GM21423 (cell line): ENCODE data around the gene SLC12A8.

Experiments
- ATAC-seq: cut with Tn5 transposase; IDR thresholded peaks from one replicate; pipeline ENCODE4 v1.9.1; 2021; ENCODE audit warnings: mild to moderate bottlenecking, moderate library complexity; ENCODE audit not compliant: unreplicated experiment

The SLC12A8 gene

DNA sequence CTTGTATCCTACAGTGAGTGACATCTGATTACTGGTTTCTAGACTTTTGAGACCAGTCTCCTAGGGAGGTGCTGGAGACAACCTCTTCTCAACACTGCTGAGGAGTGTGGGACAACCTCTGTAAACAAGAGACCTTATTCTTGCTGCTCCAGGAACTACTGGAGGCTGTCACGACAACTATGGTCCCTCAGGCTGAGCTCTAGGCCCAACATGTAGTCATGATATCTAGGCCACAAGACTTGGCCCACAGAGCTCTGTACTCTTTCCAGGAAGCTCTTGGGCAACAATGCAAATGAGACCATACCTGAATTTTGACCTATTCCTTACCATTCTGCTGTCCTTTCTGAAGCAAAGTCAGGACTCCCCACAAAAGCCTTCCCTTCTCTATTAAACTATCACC, 132.5 kb downstream of the SLC12A8 start:
- no peak for ATAC-seq

DNA sequence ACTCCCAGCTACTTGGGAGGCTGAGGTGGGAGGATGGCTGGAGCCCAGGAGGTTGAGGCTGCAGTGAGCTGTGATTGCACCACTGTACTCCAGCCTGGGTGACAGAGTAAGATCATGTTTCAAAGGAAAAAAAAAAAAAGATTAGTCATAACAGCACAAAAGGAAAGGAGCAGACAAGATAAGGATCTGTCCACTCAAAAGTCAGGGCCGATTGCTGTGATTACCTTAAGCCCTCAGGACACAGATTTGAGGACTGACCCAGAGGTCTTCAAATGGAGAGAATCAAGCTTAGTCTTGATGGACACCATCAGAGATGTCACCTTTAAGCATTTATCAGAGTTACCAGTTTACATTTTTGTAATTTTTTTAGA, 132.9 kb downstream of the SLC12A8 start:
- no peak for ATAC-seq

DNA sequence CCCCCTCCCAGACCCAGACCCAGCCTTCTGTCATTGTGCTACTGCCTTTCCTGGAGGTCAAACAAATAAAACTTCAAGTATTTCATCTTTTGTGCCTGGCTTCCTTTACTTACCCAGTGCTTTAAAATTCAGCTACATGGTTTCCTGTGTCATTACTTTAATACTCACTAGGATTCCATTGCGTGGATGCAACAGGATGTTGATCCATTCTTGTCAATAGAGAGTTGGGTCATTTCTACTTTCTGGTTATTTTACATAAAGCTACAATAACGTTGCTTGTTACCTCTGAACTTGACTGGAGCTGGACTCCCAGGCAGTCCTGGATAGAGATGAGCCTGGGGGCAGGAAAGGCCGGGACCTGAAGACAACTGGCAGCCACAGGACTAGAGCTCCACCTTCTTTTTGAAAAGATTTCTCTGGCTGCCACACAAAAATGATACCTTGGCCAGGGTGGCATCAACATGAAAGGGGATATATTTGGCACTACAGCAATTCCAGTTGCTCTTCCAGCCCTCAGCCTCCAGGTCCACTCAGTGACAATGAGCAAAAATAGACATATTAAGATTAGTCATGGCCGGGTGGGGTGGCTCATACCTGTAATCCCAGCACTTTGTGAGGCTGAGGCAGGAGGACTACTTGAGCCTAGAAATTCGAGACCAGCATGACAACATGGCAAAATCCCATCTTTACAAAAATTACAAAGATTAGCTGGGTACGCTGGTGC, 133.4 kb downstream of the SLC12A8 start:
- no peak for ATAC-seq

DNA sequence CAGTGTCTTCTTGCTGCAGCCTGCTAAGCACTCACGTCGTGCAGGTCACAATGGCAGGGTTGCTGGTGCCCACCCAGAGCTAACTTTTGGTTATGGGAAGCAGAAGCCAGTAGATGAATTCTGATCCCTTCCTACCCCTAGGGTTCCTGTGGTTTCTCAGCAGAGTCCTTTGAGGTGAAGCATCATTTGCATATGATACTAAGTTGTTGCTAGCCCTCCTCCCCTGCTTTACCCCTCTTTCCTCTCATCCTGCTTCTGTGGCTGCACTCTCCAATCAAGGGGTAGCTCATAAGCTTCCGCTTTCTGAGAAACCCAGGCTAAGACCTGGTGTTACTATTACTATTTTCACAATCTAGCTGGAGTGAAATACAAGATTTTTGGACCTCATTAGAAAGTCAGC, 134.7 kb downstream of the SLC12A8 start:
- no peak for ATAC-seq

DNA sequence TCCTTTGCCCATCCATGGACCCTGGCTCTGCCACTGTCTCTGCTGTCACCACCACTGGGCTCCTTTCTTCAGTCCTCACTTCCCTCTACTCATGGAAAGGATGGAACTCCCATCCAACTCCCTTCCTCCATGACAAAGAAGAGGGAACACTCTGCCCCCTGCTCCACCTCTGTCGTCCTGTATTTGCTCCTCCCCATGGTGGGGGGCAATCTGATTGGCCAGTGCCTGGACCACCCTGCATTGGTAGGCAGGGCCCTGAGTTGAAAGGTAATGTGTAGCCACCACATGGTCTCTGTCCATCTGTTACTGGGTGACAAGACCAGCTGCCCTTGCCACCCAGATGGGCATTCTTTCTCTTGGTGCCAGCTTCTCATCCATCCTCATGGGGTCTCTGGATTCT, 136.1 kb downstream of the SLC12A8 start:
- ATAC-seq, result no peak

DNA sequence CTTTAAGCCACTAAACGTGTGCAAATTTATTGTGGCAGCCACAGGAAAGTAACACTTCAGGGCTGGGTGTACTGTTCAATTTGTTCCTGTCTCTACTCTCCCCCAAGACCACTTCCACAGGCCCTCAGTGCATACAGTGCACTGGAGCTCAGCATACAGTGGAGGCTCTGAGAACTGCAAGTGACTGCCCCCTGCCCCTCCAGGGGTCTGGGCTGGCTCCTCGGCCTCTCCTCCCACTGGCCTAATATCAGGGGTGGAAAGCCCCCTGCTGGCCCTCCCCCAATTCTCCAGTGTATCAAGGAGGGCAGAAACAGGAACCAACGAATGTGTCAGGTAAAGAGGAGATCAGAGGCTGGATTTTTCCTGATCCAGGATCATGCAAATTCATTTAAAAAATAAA, 136.8 kb downstream of the SLC12A8 start:
- no peak for ATAC-seq

DNA sequence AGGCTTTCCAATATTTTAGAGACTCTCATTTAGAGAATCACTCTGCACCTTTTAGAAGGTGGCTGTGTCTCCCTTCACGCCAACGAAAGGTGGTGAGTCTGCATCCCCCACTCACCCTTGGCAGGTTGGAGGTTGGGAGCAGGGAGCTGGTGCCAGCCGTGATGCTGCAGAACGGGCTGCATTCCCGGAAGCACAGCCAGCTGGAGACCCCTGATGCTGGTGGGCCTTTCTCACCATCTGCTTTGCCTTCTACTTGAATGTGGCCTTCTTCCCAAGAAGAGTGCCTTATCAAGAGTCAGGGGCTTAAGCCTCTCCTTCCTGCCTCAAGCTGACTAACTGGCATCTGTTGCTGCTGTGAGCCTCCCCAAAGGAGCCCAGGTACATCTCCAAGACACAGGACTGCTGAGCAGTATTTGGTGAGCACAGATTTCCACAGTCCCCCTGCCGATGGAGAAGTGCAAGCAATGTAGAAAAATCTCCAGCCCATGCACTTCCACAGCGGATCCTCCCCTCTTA, 139.1 kb downstream of the SLC12A8 start:
- no peak for ATAC-seq

DNA sequence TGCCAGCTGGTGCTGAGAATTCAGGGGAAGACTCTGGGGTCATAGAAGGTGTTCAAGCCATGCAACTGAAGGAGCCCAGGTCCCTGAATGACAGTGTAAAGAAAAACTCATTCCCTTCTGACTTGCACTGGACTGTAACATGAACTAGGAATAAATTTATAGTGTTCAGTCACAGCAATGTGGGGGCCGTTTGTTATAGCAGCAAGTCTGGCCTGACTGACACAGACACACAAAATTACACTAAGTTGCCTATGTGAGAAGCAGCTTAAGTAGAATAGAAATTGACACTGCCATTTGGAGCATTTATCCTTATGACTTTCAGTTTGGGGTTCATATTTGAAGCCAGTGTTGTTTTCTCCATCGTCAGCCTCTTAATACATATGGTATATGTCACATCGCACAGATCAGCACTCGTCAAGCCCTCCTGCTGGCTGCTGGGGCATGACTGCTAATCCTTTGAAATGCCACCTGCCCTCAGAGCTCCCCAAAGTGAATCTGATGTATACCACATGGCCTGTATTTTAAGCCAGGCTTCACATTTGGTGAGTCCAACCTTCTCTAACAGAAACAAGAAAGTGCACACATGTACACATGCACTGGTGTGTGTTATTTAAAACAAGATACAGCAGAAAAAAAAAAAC, 139.7 kb downstream of the SLC12A8 start:
- no peak for ATAC-seq

DNA sequence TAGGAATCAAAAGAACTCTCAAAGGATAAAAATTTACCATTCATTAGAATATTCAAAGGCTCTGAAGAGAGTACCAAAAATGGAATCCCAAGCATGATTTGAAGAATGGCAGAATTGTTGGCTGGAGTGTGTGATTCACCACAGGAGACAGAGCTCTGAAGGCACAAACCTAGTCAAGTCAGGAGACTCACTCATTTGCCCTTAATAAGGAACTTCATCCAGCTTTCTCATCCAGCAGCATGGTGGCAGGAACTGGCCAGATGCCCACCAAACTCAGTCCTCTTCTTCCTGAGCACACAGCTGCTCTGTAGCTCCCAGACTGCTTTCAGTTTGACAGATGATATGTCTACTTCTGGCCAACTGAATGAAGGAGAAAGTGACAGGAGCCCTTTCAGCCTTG, 140.2 kb downstream of the SLC12A8 start:
- no peak for ATAC-seq

DNA sequence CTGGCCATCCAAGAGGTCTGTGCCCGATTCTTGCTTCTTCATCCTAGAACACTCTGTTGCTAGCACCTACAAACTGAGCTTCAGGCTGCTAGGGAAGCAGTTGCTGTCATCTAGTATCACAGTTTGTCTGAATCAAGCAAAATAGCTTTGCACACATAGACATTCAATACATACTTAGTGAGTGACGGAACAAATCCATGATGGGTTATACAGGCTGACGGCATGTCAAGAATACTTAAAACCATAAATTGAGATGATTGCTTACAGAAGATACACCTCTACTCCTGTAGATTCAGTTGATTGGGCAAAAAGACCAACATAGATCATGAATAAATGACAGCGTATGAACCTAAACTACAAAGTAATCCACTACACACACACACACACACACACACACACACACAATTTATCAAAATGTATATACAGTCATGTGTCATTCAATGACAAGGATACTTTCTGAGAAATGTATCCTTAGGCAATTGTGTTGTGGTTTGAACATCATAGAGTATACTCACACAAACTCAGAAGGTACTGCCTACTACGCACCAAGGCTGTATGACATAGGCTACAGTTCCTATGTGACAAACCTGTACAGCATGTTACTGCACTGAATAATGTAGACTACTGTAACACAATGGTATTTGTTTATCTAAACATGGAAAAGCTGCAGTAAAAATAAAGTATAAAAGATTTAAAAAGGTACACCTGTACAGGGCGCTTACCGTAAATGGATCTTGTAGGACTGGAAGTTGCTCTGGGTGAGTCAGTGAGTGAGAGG, 142.4 kb downstream of the SLC12A8 start:
- ATAC-seq, result no peak

DNA sequence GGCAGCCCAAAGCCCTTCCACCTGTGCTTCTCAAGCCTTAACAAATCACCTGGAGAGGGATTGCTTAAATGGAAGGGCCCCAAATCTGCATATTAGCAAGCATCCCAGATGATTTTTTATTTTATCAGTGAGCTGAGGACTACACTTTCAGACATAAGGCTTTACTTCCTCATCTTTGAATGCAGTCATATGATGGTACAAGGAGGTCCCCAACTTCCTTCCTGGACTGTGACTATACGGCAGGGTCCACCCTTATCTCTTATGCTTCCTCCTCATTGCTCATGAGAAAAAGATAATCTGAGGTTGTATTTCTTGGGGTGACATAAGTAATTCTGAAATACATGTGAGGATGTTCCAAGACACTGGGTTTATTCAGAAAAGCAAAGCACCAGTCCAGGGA, 143.1 kb downstream of the SLC12A8 start:
- no peak for ATAC-seq

DNA sequence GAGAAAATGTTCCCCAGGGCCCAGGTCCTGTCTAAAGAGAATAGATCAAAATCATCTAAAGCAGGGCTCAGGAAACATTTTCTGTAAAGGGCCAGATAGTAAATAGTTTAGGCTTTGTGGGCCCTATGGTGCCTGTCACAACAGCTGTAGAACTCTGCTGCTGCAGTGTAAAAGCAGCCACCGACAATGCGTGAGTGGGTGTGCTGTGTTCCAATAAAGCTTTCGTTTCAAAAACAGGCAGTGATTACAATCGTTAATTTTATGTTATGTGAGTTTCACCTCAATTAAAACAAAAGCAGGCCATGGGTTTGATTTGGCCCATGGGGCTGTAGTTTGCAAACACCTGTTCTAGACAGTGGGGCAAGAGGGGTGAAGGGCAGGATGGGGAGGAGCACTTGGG, 144.3 kb downstream of the SLC12A8 start:
- ATAC-seq, result no peak

DNA sequence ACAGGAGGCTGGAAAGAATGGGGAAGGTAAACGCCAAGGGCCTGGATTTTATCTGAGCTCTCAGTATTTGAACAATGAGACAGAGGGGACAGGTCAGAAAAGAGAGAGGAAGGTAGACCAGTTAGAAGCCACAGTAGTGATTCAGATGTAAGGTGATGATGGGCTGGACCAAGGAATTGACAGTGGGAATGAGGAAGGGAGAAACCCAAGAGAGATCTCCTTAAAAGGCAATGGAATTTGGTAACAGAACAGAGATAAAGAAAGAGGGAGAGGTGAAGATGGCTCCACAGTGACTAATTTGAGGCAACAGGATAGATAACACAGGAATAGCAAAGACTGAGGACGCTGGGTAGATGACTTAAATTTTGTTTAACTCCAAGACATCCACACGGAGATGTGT, 145.3 kb downstream of the SLC12A8 start:
- ATAC-seq, result no peak

DNA sequence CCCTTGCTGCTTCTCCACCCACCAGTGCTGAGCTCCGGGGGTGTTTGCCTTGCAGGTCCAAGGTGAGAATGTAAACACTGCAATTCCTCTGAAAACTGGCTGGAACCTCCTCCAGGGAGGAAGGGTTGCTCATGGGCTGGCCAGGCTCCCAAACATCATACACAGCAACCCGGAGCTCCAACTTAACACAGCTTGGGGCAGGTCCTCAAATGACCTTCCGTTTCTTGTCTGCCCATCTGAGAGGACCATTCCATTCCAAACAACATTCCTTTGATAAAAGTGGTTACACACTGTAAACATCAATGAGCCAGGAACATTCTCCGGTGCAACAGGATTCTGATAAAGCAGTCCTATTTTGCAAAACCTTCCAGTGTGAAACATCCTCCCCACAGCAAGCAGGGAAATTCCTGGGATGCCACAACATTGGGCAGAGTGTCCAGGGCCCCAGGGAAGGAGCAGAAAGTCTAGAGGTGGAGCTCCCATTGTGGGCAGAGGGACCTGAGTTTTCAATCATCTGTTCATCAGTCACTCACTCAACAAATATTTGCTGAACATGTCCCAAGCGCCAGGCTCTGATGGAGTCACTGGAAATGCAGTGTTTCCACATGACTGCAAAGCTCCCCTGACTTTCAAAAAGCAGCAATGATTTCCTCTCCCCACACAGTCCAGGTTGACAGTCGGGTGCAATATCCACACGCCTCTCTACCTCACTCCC, 149.5 kb downstream of the SLC12A8 start:
- no peak for ATAC-seq

DNA sequence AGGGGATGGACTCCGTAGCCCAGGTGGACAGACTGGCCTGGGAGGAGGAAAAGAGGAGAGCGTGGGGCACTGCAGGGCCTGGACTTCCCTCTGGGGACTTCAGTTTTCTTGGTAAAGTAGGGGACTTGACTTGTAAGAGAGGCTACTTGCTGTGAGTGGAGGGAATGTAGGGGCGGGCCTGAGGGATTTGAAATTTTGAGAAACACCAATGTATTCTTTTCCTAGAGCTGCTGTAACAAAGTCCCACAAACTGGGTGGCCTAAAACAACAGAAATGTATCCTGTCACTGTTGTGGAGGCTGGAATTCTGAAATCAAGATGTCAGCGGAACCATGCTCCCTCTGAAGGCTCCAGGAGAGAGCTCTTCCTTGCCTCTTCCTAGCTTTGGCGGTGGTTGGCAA, 150.9 kb downstream of the SLC12A8 start:
- no peak for ATAC-seq

DNA sequence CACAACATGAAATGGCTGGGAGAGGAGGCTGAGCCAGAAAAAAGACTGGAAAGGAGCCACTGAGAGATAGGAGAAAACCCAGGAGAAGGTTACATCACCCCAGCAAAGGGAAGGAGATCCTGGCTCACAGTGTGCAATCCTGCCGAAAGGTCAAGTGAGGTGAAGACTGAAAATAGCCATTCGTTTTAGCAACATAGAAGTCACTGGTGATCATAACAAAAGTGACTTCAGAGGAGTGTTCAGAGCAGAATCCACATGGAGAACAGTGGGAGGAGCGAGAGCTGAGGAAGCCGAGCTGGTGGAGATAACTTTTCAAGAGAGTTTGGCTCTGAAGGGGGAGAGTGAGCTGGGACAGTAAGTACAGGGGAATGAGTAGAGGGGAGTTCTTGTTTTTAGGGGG, 151.4 kb downstream of the SLC12A8 start:
- no peak for ATAC-seq

DNA sequence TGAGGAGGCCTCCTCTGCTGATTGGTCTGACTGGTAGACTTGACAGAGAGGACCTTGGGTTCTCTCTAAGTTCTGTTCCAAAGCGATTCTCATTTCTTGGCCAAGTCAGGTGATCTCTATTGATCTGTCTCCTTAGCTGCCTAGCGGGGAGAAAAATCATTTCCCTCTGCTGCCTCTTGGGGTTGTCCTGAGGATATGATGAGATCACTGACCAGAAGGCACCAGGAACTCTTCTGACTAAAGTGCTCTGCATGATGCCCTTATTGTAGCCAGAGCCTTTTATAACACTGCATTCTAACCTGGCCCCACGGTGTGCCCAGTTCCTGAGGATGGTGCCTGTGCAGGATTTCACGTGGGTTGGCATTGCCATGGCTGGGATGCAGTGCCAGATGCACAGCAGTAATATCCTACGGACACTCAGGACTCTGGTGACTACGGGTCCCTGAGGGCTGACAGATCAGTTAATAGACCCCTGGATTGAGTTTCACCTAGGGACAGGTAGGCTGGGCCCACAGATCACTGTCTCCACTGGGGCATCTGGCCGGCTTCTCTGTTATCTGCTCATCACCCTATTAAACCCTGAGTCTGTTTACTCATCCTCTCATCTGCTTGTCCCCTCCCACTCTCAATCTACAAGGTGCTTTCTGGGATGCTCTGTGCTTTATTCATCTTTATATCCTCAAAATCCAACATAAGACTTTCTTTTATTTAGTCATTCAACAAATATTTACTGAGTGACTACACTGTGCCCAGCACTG, 152.9 kb downstream of the SLC12A8 start:
- ATAC-seq, result no peak

DNA sequence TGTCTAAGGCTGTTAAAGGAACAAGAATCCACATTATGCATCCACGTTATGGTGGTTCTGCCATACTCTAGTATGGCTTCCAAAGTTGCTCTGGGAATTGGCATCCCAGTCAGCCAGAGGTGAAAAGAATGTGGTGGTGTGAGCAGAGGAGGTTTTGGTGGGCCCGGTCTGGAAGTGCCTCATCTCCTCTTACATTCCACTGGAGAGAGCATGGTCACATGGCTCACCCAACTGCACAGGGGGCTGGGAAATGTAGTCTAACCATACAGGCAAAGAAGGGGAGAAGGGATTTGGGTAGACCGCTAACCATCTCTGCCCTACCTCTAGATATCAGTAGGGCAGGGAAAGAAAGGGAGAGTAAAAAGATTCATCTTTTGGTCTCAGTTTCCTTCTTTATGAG, 153.6 kb downstream of the SLC12A8 start:
- ATAC-seq, result no peak

DNA sequence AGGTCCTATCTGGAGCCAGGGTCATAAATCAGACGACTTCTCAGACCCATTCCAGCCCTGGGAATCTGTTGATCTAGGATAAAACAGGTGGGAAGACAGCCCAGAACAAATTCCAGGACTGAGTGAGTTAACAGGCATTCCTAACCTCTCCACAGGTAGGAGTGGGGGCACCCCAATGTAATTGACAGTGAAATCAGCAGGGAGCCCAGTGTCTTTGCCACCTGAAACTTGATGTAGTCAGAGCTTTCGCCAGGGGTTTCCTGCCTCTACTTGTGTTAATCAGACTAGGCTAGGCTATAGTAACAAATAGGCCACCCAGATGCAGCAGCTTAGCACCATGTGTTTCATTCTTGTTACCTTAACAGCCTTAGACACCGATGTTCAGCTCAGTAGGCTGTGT, 154.0 kb downstream of the SLC12A8 start:
- no peak for ATAC-seq

DNA sequence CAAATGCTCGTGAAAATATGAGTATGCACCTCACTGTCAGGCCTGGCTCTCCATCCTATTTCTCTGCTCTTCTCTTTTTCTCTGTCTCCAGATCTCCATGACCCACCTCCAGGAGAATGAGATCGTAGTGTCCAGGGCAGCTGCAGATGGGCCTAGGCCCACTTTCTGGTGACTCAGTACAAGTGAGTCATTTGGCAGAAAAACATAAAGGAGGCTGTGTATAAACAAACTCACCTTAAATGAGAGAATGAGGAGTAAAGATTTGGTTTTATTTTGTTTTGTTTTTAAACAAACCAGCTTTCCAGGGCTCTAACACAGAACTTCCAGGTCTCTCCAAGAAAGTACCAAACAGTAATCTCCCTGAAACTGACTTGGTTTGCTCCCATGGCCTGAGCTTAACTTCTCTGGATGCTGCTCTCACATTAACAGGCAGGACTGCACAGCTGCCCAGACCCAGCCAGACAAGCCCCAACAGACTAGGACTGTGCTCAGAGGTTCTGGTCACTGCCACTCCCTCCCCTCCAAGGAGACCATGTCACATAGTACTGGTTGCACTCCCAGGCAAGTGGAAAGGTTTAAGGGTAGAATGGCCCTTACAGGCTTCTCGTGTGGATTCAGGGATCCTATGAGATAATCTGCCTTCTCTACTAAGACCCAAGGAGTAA, 155.2 kb downstream of the SLC12A8 start:
- no peak for ATAC-seq
